AG04450 (cell line): ENCODE data around the gene NFASC. TPM values are rescaled to one million over a fixed set of nuclear protein-coding genes. Genes with fewer than 3 reads are reported as not detected.

Experiments
- CTCF ChIA-PET: fragments of 300-600, 350-600 bp; formaldehyde crosslinking; extraction: SDS; loops from one replicate; lab custom pipeline; 2022; ENCODE audit warnings: antibody characterized with exemption, inconsistent platforms; lab: Charles Lee
- POLR2A ChIA-PET: fragments of 350-600 bp; formaldehyde crosslinking; extraction: SDS; loops from one replicate; lab custom pipeline; 2021; ENCODE audit warnings: antibody characterized with exemption, inconsistent platforms; lab: Yijun Ruan, JAX
- DNase-seq: peaks from one replicate; pipeline ENCODE4 v3.0.0-alpha.2; 2011; ENCODE audit warnings: low read depth, low spot score
- H3K27ac ChIP-seq: one replicate; pipeline ENCODE4 v1.5.1; 2012; ENCODE audit warnings: low read depth, low read length, control low read depth
- H3K27me3 ChIP-seq: one replicate; pipeline ENCODE4 v1.6.0; 2012; ENCODE audit warnings: low read length; ENCODE audit not compliant: control insufficient read depth, insufficient read depth
- H3K4me3 ChIP-seq: 2 replicates; pipeline ENCODE4 v1.5.1; 2011; ENCODE audit warnings: mild to moderate bottlenecking, low read depth, low read length, control low read depth
- H3K9me3 ChIP-seq: 2 replicates; pipeline ENCODE4 v1.5.1; 2012; ENCODE audit warnings: low read length; ENCODE audit not compliant: control insufficient read depth, insufficient read depth
- polyA plus RNA-seq: library from polyadenylated mRNA; depleted of rRNA; stranded (reverse); fragments of >200 nt; gene quantifications from 2 replicates; pipeline ENCODE4 v1.2.3, GENCODE V29; 2011
- TF ChIP-seq, protein P1 (sequence below): IDR thresholded peaks from 2 replicates; pipeline ENCODE4 v1.5.1; 2011; ENCODE audit warnings: low read depth, low read length, control low read depth, inconsistent platforms

Gene NFASC
- polyA plus RNA-seq, 1 experiment, result 1.8 TPM

DNA sequence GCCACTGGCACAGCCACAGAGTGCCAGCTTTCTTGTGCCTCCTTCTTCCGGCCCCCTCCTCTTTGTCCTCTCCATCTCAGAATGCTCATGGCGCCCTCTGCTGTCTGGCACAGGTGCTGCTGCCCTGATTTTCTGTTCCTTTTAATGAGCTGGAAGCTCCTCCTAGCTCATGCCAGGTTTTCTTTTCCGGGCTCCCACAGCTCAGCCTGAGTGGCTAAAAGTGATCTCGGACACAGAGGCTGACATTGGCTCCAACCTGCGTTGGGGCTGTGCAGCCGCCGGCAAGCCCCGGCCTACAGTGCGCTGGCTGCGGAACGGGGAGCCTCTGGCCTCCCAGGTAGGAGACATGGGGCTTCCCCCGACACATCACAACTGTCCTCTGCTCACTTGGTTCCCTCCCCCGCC is 191.0 kb downstream of the NFASC start:
- TF ChIP-seq, protein P1, sequence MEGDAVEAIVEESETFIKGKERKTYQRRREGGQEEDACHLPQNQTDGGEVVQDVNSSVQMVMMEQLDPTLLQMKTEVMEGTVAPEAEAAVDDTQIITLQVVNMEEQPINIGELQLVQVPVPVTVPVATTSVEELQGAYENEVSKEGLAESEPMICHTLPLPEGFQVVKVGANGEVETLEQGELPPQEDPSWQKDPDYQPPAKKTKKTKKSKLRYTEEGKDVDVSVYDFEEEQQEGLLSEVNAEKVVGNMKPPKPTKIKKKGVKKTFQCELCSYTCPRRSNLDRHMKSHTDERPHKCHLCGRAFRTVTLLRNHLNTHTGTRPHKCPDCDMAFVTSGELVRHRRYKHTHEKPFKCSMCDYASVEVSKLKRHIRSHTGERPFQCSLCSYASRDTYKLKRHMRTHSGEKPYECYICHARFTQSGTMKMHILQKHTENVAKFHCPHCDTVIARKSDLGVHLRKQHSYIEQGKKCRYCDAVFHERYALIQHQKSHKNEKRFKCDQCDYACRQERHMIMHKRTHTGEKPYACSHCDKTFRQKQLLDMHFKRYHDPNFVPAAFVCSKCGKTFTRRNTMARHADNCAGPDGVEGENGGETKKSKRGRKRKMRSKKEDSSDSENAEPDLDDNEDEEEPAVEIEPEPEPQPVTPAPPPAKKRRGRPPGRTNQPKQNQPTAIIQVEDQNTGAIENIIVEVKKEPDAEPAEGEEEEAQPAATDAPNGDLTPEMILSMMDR, result peak; percentile 90
- POLR2A ChIA-PET, result interaction anchor here (1.3 kb wide), 1 partner anchor 73 kb away, joined by 3 read pairs; no protein-coding TSS in a partner anchor
- no peak overlapping the region for H3K27ac ChIP-seq
- CTCF ChIA-PET, result interaction anchor here (0.5 to 4.2 kb wide), 68 partner anchors 8 to 592 kb away, joined by 3 to 129 read pairs (median 5); partner anchors contain the start of genes RBBP5 and TMEM81
- no peaks in the 10 kb centered on the region; the same call in 1 of the 2 replicates for H3K9me3 ChIP-seq
- peak; percentile 3 for DNase-seq
- no peak overlapping the region for H3K4me3 ChIP-seq
- peaks cover 26% of the 10 kb centered on the region for H3K27me3 ChIP-seq

DNA sequence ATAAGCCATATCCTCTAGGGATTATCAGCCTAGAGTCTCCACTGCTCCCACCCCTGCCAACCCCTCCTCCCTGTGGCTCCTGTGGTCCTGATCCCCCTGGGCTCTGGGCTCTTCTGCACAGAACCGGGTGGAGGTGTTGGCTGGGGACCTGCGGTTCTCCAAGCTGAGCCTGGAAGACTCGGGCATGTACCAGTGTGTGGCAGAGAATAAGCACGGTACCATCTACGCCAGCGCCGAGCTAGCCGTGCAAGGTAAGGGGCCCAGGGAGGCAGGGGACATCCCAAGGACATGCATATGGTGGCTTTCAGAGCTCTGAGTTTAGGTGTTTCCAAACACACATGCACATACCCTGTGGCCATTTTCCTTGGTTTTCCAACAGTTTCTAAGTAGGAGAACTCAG is 191.7 kb downstream of the NFASC start:
- ChIA-PET CTCF (interaction anchor here (0.6 to 4.2 kb wide), 35 partner anchors 10 to 497 kb away, joined by 3 to 129 read pairs (median 6); partner anchors contain the start of gene TMEM81), POLR2A (no interaction called here)
- no peak overlapping the region for H3K4me3 ChIP-seq
- TF ChIP-seq, protein P1, result no peak
- peaks cover 21% of the 10 kb centered on the region for H3K27me3 ChIP-seq
- no peak for DNase-seq
- H3K9me3 ChIP-seq, result no peaks in the 10 kb centered on the region; the same call in 1 of the 2 replicates
- no peak overlapping the region for H3K27ac ChIP-seq

DNA sequence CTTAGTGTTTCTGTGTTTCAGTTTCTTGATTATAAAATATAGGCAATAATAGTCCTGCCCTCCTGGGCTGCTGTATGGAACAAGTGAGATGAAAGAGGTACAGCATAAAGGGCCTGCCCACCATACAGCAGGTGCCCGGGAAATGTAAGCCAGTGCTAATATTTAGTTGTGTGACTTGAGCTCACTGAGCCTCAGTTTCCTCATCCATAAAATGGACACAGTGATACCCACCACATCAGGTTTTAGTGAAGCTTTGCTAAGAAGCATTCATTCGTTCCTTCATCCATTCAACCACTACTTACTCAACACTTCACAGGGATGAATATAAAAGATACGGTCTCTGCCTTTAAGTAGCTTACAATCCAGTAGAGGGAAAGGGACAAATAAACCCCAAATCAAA is 192.2 kb downstream of the NFASC start:
- CTCF ChIA-PET, result interaction anchor here (0.7 to 4.2 kb wide), 12 partner anchors 11 to 196 kb away, joined by 3 to 129 read pairs (median 31); partner anchors contain the start of gene TMEM81
- no peak for DNase-seq
- TF ChIP-seq, protein P1, result no peak

DNA sequence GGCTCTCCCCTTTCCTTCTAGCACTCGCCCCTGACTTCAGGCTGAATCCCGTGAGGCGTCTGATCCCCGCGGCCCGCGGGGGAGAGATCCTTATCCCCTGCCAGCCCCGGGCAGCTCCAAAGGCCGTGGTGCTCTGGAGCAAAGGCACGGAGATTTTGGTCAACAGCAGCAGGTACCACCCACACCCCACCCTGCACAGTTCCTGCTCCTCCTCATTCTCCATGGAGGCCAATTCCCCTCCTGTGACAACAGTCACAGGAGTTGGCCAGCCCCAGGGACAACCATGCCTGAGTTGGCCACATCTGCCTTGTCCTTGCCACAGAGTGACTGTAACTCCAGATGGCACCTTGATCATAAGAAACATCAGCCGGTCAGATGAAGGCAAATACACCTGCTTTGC is 193.6 kb downstream of the NFASC start:
- CTCF ChIA-PET, result interaction anchor here (3.9 to 4.2 kb wide), 3 partner anchors 13 to 191 kb away, joined by 51 to 106 read pairs (median 57); partner anchors contain the start of gene TMEM81
- peaks cover 23% of the 10 kb centered on the region for H3K27me3 ChIP-seq
- H3K4me3 ChIP-seq, result no peak overlapping the region
- DNase-seq, result no peak
- H3K9me3 ChIP-seq, result no peaks in the 10 kb centered on the region; the same call in 1 of the 2 replicates
- TF ChIP-seq, protein P1, result no peak
- no peak overlapping the region for H3K27ac ChIP-seq
- POLR2A ChIA-PET, result no interaction called here

More for the DNA sequence above, 192.2 kb downstream of the NFASC start:
- Histone ChIP-seq H3K27ac (no peak overlapping the region), H3K9me3 (no peaks in the 10 kb centered on the region; the same call in 1 of the 2 replicates), H3K27me3 (peaks cover 22% of the 10 kb centered on the region), H3K4me3 (no peak overlapping the region)
- POLR2A ChIA-PET, result interaction anchor here (0.5 kb wide), 1 partner anchor 161 kb away, joined by 3 read pairs; no protein-coding TSS in a partner anchor

DNA sequence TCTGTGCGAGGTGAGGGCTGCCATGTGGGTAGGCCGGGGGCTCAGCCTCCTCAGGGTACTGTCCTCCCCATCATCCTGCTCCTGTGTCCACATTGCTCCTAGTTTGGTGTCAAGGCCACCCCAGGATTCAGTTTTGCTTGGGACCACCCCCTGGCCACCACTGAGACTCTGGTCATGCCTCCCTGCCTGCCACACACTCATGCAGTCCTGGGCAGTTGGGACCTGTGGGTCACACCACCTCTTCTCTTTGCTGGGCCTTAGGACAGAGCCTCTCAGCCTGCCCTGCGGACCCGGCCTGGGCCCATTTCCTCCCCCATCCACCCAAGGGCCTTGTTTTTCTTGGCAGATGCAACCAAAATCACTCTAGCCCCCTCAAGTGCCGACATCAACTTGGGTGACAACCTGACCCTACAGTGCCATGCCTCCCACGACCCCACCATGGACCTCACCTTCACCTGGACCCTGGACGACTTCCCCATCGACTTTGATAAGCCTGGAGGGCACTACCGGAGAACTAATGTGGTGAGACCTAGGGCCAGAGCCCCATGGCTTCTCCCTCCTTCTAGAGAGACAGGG is 194.2 kb downstream of the NFASC start:
- Histone ChIP-seq H3K27me3 (peaks cover 23% of the 10 kb centered on the region), H3K27ac (no peak overlapping the region), H3K9me3 (no peaks in the 10 kb centered on the region; the same call in 1 of the 2 replicates), H3K4me3 (no peak overlapping the region)
- DNase-seq, result no peak
- POLR2A ChIA-PET, result no interaction called here
- TF ChIP-seq, protein P1, result no peak
- CTCF ChIA-PET, result no interaction called here
